Measurements from ENCODE around the gene FRRS1L.

FRRS1L gene

GRCh38 chr9:109101202-109101595, 65.8 kb downstream of the FRRS1L start:
- no peak for DNase-seq

- no peak for DNase-seq
These were observed 66.4 kb downstream of the FRRS1L start for GRCh38 chr9:109100543-109101201.

- no peak for DNase-seq
These were observed 68.1 kb downstream of the FRRS1L start for GRCh38 chr9:109098960-109099308.

- peak; percentile 64 for DNase-seq
These were observed 68.7 kb downstream of the FRRS1L start for GRCh38 chr9:109098171-109098959.

GRCh38 chr9:109097146-109097545, 69.9 kb downstream of the FRRS1L start:
- DNase-seq = no peak

GRCh38 chr9:109095321-109095720, 71.7 kb downstream of the FRRS1L start:
- DNase-seq = no peak

GRCh38 chr9:109094268-109094667, 72.8 kb downstream of the FRRS1L start:
- DNase-seq = no peak

- DNase-seq = no peak
These were observed 74.5 kb downstream of the FRRS1L start for GRCh38 chr9:109092587-109092986.

GRCh38 chr9:109092051-109092580, 74.9 kb downstream of the FRRS1L start:
- no peak for DNase-seq

- peak; percentile 50 for DNase-seq
These were observed 78.8 kb downstream of the FRRS1L start for GRCh38 chr9:109088221-109088620.

GRCh38 chr9:109087795-109088194, 79.3 kb downstream of the FRRS1L start:
- no peak for DNase-seq

- peak; percentile 51 for DNase-seq
These were observed 80.8 kb downstream of the FRRS1L start for GRCh38 chr9:109086221-109086620.

GRCh38 chr9:109085510-109085909, 81.5 kb downstream of the FRRS1L start:
- no peak for DNase-seq

GRCh38 chr9:109083813-109084405, 83.1 kb downstream of the FRRS1L start:
- DNase-seq = no peak

- DNase-seq = no peak
These were observed 83.9 kb downstream of the FRRS1L start for GRCh38 chr9:109083141-109083540.

GRCh38 chr9:109082091-109082620, 84.9 kb downstream of the FRRS1L start:
- no peak for DNase-seq

Data from HCEC 1CT (cell line).